Adrenal gland (tissue), 12 donors: ENCODE results near the gene CDK5RAP2. TPM values are rescaled to one million over a fixed set of nuclear protein-coding genes. Genes with fewer than 3 reads are reported as not detected.

Experiments
- DNase-seq, 7 donors: peaks; one replicate each; pipeline ENCODE4 v3.0.0-alpha.2; 2019 to 2020
- H3K27ac ChIP-seq, 5 donors: fragments of 200-600 bp; sonication (generic) in 4 of 5; 1 replicate in 3 of 5; 2 replicates in 2 of 5; pipeline versions ENCODE4 v1.5.1 to v1.8.0; 2016 to 2020; ENCODE audit warnings: mild to moderate bottlenecking in 1 of 5
- H3K27me3 ChIP-seq: fragments of 200-600 bp; 2 replicates; pipeline ENCODE4 v1.8.0; 2021
- H3K36me3 ChIP-seq, 2 donors: fragments of 200-600 bp; replicated peaks in 1 of 2; 1 replicate in 1 of 2; 2 replicates in 1 of 2; pipeline versions ENCODE4 v1.5.1 to v1.8.0; 2018 to 2022
- H3K4me1 ChIP-seq, 2 donors: fragments of 200-600 bp; replicated peaks in 1 of 2; 1 replicate in 1 of 2; 2 replicates in 1 of 2; pipeline versions ENCODE4 v1.5.1 to v1.8.0; 2018 to 2021
- H3K4me3 ChIP-seq, 4 donors: fragments of 200-600 bp; sonication (generic) in 3 of 4; one replicate each; pipeline ENCODE4 v1.5.1; 2016 to 2018
- H3K9me3 ChIP-seq, 3 donors: fragments of 200-600 bp; sonication (generic) in 1 of 3; replicated peaks in 1 of 3; 1 replicate in 2 of 3; 2 replicates in 1 of 3; pipeline versions ENCODE4 v1.5.1 to v1.8.0; 2016 to 2021
- POLR2A ChIP-seq, 2 donors: fragments of 450-650 bp; IDR thresholded peaks; one replicate each; pipeline ENCODE4 v1.6.1; 2017; ENCODE audit warnings: antibody characterized with exemption in 2 of 2, mild to moderate bottlenecking in 2 of 2, moderate library complexity in 1 of 2
- WGBS, 4 donors: extraction: QIAGEN DNeasy Blood & Tissue Kit in 2 of 4; methylation state at CpG; one replicate each; pipeline versions ENCODE4 v1.1.5 to v1.1.7; 2013 to 2017; 5-methylcytosine and 5-hydroxymethylcytosine counted together
- intact Hi-C, 2 donors: fragments of 100-400 bp; cut with DNase I; formaldehyde crosslinking; loops; one replicate each; pipeline versions ENCODE4 v1.14.1 to v1.15.0; 2022 to 2023
- polyA plus RNA-seq, 3 donors: library from polyadenylated mRNA; stranded (reverse); fragments of 200-250 nt in 2 of 3; fragments of 350-450 nt in 1 of 3; fragmentation: Illumina TruSeq in 1 of 3; extraction: RNeasy Lipid Tissue Mini Kit (QIAGEN cat#74804) in 1 of 3; gene quantifications; one replicate each; pipeline ENCODE4 v1.2.3, GENCODE V29; 2013 to 2014
- total RNA-seq, 9 donors: library from RNA; depleted of rRNA in 4 of 9; stranded (reverse); fragments of >200 nt in 4 of 9; fragments of 120-200 nt in 1 of 9; fragmentation: NEBNext Ultra II Directional in 1 of 9; extraction: Animal tissue kit (Norgen Biotek cat#: 25700) in 1 of 9; gene quantifications; one replicate each; pipeline versions ENCODE4 v1.1.0 to v1.2.4, GENCODE V29; 2013 to 2023
- TF ChIP-seq, protein P1 (sequence below), 6 experiments: fragments of 450-650 bp in 4 of 6; fragments of 200-600 bp in 2 of 6; sonication (generic) in 1 of 6; IDR thresholded peaks; 1 replicate in 5 of 6; 2 replicates in 1 of 6; pipeline versions ENCODE4 v1.5.1 to v1.8.0; 2016 to 2021; ENCODE audit warnings: antibody characterized with exemption in 6 of 6, mild to moderate bottlenecking in 2 of 6, moderate library complexity in 1 of 6
- donor health status: healthy with polysubstance abuse.
- donor health status: Bipolar disorder and iron deficiency.
- donor health status: DM: yes; HTN: yes; CAD: no.
- donor health status: DM: no; HTN: no; CAD: no.
- donor health status: DM: no; HTN: no; CAD: no.
- donor health status: DM: yes; HTN: yes; CAD: no.

CDK5RAP2 gene
- total and polyA plus RNA-seq, 12 donors: 26.0 to 60.7 (median 41.9) TPM

DNA sequence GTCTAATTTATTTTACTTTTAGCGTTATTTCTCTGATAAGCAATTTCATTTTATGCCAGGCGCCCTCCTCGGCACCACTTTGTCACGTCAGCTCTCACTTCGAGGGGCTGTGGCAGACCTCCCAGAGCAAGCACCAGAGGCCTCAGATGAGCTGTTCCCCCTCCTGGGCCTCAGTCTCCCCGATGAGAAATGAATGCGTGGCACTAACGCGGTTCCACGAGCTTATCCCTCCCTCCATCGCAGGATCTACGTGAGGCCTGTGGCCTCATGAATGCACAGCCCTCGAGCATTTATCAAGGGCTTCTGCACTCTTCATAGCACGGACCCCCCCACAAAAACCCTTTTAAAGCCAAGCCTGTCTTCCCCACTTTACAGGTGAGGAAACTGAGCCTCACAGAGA is 205.2 kb downstream of the CDK5RAP2 start:
- TF ChIP-seq POLR2A (IDR thresholded peaks at IDR 0.05): no peak
- TF ChIP-seq, protein P1, sequence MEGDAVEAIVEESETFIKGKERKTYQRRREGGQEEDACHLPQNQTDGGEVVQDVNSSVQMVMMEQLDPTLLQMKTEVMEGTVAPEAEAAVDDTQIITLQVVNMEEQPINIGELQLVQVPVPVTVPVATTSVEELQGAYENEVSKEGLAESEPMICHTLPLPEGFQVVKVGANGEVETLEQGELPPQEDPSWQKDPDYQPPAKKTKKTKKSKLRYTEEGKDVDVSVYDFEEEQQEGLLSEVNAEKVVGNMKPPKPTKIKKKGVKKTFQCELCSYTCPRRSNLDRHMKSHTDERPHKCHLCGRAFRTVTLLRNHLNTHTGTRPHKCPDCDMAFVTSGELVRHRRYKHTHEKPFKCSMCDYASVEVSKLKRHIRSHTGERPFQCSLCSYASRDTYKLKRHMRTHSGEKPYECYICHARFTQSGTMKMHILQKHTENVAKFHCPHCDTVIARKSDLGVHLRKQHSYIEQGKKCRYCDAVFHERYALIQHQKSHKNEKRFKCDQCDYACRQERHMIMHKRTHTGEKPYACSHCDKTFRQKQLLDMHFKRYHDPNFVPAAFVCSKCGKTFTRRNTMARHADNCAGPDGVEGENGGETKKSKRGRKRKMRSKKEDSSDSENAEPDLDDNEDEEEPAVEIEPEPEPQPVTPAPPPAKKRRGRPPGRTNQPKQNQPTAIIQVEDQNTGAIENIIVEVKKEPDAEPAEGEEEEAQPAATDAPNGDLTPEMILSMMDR (IDR thresholded peaks at IDR 0.05): no peak
- H3K27ac ChIP-seq: no peak overlapping the region
- intact Hi-C loops: no loop called here
- no peaks in the 10 kb centered on the region for H3K4me1 ChIP-seq
- H3K4me3 ChIP-seq: no peak overlapping the region
- DNase-seq: peak in 1 of 7 donors; percentile 29
- 88 to 92% (median 91%) methylated on average over 14 of the region's 14 CpGs for WGBS, 4 donors
- H3K36me3 ChIP-seq: no peaks in the 10 kb centered on the region
- H3K9me3 ChIP-seq: no peaks in the 10 kb centered on the region
- no peaks in the 10 kb centered on the region for H3K27me3 ChIP-seq

DNA sequence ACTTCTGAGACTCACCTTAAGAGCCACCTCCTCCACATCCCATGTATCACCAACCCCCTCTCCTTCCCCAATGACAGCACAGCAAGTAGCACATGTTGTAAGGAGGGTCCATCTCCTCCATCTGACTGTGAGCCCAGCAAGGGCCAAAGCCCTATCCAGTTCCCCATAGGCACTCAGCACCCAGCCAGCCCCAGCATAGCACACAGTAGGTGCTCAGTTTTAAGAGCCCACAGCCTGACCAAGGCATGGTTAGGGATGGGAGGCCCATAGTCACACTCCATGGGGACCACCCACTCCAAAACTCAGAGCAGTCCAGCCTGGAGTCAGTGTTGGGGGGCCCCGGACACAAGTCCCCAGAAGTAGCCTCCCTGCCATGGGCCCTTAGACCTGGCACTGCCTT is 205.7 kb downstream of the CDK5RAP2 start:
- WGBS, 4 donors: 80 to 95% (median 85%) methylated on average over 1 of the region's 1 CpG
- H3K36me3 ChIP-seq: no peaks in the 10 kb centered on the region
- no peak overlapping the region for H3K27ac ChIP-seq
- intact Hi-C loops: no loop called here
- DNase-seq: peak in 1 of 7 donors; percentile 20
- H3K4me1 ChIP-seq: no peaks in the 10 kb centered on the region
- no peaks in the 10 kb centered on the region for H3K27me3 ChIP-seq
- H3K4me3 ChIP-seq: no peak overlapping the region
- no peaks in the 10 kb centered on the region for H3K9me3 ChIP-seq
- TF ChIP-seq, protein P1 (IDR thresholded peaks at IDR 0.05): no peak
- no peak for TF ChIP-seq POLR2A (IDR thresholded peaks at IDR 0.05)

DNA sequence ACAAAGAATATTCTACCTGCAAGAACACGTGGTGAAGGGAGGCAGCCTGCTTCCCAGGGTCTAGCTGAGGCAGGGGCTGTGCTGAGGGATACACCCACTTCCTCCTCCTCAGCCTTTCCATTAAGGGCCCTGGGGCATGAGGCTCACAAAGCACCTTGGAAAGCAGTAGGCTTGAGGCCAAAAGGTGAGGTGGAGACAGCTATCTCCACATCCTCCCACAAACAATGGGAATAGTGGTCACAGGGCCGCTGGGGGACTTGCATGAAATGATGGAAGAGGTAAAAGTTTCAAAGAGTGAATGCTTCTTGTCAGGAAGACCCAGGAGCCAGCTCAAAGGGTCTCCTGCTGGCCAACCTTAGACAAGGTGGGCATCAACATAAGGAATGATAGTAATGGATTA is 207.9 kb downstream of the CDK5RAP2 start:
- TF ChIP-seq, protein P1 (IDR thresholded peaks at IDR 0.05): no peak
- TF ChIP-seq POLR2A (IDR thresholded peaks at IDR 0.05): no peak
- Histone ChIP-seq H3K9me3 (no peaks in the 10 kb centered on the region), H3K36me3 (no peaks in the 10 kb centered on the region), H3K4me3 (no peak overlapping the region), H3K4me1 (no peaks in the 10 kb centered on the region), H3K27me3 (no peaks in the 10 kb centered on the region), H3K27ac (no peak overlapping the region)
- WGBS, 4 donors: 66 to 79% (median 76%) methylated on average over 2 of the region's 2 CpGs
- intact Hi-C loops: no loop called here
- DNase-seq: no peak

DNA sequence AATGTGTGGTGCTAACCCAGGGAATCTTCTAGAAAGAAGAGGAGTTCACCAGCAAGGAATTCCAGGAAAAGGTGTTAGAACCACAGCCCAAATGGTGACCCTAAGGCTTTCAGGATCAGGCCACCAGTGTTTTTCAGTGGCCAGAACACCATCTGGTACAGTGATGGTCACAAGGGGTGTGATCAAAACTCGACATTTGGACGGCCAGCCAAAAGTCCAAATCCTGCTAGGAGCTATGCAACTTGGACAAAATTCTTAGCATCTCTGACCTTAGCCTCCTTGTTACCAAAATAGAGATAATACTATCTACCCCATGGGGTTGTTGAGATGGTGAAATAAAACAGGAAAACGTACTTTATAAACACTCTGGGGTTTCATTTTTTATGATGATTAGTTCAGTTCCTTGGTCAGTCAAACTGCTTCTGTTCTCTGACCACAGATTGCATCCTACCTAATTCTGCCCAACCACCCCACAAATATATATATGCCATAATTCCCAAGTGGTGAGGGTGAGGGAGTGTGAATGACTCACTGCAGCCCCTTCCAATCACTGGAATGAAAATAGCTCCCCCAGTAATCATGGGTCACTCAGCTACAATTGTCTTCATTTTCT is 210.3 kb downstream of the CDK5RAP2 start:
- intact Hi-C loops: no loop called here
- Histone ChIP-seq H3K27me3 (no peaks in the 10 kb centered on the region), H3K36me3 (no peaks in the 10 kb centered on the region), H3K4me3 (no peak overlapping the region), H3K27ac (no peak overlapping the region), H3K4me1 (no peaks in the 10 kb centered on the region), H3K9me3 (no peaks in the 10 kb centered on the region)
- WGBS, 4 donors: 53 to 59% (median 56%) methylated on average over 3 of the region's 3 CpGs
- TF ChIP-seq POLR2A (IDR thresholded peaks at IDR 0.05): no peak
- TF ChIP-seq, protein P1 (IDR thresholded peaks at IDR 0.05): no peak
- no peak for DNase-seq
